Stimulated activated CD4-positive, alpha-beta T cell treated with anti-CD3 and anti-CD28 coated beads, Interleukin-4, amount 100 ng/mL, for 1 hour (primary cell): ENCODE measurements around the gene UBE2E2.
"Not testable (repeated sequence)": the region's sequence is repeated elsewhere in the genome, so short reads cannot be mapped to it uniquely, and the experiment has no call there.

ENCODE experiments used
- DNase-seq: peaks from one replicate; pipeline ENCODE4 v3.0.0-alpha.2; 2020

The UBE2E2 gene

DNA sequence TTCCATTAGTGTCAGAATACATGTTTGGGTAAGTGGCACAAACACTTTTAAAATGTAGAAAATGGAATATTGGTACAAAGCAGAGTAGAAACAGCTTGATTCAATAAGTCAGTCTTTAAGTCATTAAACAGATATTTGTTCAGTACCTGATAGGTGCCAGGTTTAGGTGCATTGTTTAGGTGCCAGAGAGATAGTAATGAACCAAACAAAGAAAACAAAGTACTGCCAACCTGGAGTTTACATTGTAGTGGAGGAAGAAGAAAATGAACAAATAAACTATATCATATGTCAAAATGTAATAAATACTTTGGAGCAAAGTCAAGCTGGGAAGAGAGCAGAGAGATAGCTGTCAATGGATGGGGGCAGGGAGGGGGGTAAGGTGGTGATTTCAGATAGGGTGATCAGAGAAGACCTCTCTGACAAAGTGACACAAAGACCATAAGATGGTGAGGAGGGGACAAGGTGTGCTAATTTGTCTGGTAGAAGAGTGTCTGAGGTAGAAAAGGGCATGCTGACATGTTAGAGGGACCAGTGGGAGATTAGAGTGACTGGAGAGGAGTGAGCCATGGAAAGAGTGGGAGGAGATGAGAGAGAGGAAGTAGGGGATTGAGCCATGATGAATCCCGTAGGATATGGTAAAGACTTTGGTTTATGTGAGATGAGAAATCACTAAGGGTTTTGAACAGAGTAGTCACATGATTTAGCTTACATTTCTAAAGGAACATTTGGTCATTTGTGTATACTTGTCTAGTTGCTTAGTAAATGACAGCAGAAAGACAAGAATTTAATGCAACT is 128.2 kb downstream of the UBE2E2 start:
- no peak for DNase-seq

- no peak for DNase-seq
Observed at GRCh38 chr3:23333633-23334032, 130.5 kb downstream of the UBE2E2 start.

DNA sequence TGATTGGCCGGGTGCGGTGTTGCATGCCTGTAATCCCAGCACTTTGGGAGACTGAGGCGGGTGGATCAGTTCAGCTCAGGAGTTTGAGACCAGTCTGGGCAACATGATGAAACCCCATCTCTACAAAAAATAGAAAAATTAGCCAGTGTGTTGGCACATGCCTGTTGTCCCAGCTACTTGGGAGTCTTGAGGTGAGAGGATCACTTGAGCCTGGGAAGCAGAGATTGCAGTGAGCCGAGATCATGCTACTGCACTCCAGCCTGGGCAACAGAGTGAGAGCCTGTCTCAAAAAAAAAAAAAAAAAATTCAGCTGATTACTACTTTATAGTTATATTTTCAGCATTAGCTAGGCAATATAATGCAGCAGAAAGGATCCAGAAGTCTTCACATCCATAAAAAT is 133.7 kb downstream of the UBE2E2 start:
- not testable (repeated sequence) for DNase-seq

- no peak for DNase-seq
Observed at GRCh38 chr3:23341147-23341838, 138.2 kb downstream of the UBE2E2 start.

DNA sequence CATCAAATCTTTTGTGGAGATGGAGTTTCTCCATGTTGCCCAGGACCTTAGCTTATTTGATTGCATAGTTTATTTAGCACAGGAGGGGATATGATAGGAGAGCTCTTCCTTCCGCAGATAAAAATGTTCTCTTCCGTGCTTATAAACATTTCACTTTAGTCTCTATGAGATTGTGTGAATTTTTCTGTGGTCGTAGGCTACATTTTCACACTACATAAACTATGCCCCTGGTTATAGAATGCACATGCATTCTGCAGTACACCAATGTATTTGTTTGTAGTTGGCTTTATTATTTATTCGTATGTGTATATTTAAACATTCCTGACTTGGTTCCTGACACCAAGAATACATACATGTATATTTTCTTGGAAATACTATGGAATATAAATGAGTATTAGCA is 139.2 kb downstream of the UBE2E2 start:
- DNase-seq, result no peak

- DNase-seq, result no peak
Observed at GRCh38 chr3:23343509-23343908, 140.4 kb downstream of the UBE2E2 start.

- DNase-seq, result no peak
Observed at GRCh38 chr3:23344886-23345285, 141.8 kb downstream of the UBE2E2 start.

GRCh38 chr3:23349444-23349843 is 146.3 kb downstream of the UBE2E2 start:
- not testable (repeated sequence) for DNase-seq

DNA sequence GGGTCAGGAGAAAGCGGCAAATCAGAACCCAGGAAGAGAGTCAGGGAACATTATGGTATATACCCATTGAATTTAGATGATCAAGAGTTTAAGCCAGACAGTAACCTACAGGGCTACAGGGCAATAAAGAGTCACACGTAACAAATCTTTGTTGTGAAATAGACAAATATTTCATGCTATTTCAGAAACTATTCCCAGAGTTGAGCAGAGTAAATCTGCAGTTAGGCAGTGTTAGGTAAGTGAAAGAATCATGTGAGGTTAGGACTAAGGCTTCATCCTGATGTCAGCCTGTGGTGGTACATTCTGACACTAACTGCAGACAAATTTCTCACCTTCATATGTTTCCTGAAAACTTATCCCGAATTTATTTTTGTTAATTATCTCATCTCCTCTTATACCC is 153.0 kb downstream of the UBE2E2 start:
- no peak for DNase-seq

- no peak for DNase-seq
Observed at GRCh38 chr3:23356923-23357322, 153.8 kb downstream of the UBE2E2 start.

DNA sequence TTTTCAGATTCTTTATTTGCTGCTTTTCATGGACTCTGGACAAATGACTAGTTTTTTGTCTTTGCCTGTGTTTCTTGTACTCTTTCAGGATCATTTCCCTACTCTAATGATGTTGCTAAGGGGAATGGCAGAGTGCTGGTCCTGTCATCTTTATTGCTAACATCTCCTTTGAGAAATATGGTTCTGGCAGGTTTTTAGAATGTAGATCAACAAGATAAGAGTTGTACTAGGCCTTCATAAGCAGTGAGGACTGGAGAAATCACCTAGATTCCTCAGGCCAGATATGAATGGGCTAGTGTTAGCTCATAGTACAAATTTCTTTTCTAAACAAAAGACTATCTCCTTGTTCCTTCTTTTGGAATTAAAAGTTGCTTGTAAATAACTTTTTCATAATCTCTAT is 156.0 kb downstream of the UBE2E2 start:
- no peak for DNase-seq

GRCh38 chr3:23365066-23365465 is 161.9 kb downstream of the UBE2E2 start:
- no peak for DNase-seq

DNA sequence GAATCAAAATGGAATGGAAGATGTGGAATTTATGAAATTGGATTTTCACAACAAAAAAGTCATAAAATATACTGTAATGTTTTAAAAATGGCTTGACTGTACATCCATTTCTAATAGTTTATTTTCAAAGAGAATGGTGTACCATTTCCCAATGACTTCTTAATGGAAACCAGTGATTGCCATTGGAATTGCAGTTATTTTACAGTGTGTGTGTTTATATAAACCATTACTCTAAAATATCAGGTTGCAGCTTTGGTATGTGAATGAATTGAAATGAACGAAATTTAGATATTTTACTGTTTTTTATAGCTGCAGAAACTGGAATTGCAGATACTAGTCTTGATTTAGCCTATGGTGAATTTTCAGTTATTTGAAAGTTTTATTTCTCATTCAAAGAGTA is 165.6 kb downstream of the UBE2E2 start:
- DNase-seq, result no peak

DNA sequence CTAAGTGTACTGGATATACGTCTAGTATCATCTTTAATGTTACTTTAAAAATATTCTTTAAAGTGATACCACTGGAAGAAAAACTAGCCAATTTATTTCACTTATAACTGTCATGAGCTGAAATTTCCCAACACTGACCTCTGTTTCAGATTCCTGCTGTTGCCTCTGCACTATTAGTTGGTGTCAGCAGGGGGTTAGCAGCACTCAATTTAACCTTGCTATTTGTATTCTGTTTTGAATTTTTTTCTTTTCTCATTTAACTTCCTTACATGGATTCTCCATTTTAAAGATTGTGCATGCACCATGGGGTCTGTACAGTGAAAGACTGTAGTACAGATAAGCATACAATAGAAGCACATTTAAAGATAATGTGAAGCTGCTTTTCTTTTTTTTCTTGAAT is 169.2 kb downstream of the UBE2E2 start:
- DNase-seq, result no peak

- no peak for DNase-seq
Observed at GRCh38 chr3:23376516-23377248, 173.6 kb downstream of the UBE2E2 start.

- no peak for DNase-seq
Observed at GRCh38 chr3:23377928-23378672, 175.0 kb downstream of the UBE2E2 start.

DNA sequence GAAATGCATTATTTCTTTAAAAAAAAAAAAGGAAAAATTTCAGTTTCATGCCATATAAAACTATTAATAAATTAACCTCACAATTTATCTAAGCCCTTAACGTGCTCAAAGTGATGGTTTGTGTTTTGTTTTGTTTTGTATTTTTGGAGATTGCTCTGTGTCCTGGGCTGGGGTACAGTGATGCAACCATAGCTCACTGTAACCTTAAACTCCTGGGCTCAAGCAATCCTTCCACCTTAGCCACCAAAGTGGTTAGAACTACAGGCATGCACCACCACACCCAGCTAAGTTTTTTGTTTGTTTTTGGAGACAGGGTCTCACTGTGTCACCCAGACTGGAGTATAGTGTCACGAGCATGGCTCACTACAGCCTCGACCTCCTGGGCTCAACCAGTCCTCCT is 180.7 kb downstream of the UBE2E2 start:
- no peak for DNase-seq

GRCh38 chr3:23385327-23385726 is 182.2 kb downstream of the UBE2E2 start:
- DNase-seq, result no peak

DNA sequence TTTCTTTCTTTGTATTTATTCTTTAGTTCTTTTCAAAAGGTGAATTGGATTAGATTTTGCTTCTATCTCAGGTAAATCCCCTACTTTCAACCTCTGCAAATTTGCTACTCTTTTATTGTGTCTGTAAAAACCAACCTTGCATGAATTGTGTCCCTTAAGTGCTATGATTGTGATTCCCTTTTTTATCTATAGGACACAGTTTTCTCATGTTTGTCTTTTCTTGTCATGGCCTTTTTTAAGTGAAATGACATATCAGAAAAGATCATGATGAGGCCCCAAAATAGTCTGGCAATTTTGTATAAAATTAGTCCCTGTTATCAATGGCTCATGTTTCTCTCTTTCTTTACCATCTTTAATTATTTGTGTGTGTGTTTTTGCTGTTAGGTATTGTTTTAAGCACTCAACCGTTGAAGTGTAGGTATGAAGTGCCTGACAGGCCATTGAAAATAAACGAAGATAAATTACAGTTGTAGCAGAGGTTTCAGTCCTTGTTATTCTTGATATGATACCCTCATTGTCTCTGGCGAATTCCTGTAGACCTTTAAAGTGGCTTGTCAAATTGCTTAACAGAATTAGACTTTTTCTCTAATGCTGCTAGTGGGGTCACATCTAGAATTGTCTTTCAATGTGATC is 184.3 kb downstream of the UBE2E2 start:
- no peak for DNase-seq

DNA sequence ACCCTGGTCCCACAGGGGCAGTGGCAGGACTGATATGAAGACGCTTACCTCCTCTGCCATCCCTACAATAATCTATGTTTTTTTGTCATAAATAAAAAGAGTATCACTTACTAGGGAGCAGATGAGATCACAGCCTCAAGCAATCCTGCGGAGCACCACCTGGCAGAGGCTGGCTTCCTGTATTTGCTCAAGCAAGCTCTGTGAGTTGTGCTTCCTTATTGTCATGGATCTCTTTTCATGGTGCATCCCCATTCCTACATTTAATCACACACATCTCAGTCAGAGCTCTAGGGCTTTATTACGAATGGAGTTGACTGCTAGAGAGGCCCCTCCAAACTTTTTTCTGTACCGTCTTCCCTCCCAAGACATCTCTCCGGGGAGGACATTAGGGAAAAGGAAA is 186.0 kb downstream of the UBE2E2 start:
- no peak for DNase-seq

DNA sequence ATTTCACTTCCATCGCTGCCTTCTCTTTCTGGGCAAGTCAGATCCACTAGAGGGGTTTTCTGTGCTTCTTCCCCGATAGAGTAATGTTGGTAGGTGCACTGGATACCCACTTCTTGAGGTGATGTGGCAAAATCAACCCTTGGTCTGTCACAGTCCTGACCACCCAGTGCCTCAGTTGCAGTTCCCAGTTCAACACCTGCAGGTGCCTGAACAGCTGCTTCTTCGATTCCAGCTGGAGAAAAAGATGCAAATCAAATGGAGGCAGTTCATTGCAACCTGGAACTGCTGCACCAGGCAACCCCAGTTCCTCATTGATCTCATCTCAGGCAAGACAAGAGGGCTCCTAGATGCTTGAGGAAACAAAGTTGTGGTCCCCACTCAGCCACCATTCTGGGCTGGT is 186.6 kb downstream of the UBE2E2 start:
- DNase-seq, result no peak

GRCh38 chr3:23390446-23390845 is 187.3 kb downstream of the UBE2E2 start:
- no peak for DNase-seq
